ENCODE measurements around the gene MOB2.

Gene MOB2

GRCh38 chr11:1504138-1504537, 17.6 kb upstream of the MOB2 start:
- no peak for DNase-seq (ENCODE audit: low read depth, low spot score)

DNA sequence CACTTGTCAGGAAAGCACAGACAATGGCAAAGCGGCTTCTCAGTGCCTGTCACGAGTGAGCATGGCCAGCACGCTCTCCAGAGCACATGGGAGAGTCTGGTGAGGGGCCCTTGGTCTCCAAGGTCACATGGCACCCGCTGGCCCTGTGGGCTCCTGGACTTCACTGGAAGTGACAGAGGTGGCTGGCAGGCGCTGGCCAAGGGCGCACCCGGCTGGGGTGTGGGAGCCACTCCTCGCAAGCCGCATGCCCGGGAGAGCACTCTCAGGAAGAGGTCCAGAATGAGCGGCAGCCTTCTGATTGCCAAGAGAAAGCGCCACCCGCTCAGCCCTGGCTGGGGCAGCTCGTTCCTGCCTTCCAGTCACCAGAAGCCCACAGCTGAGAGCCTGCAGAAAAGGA, 17.1 kb upstream of the MOB2 start:
- no peak for DNase-seq (ENCODE audit: low read depth, low spot score)

DNA sequence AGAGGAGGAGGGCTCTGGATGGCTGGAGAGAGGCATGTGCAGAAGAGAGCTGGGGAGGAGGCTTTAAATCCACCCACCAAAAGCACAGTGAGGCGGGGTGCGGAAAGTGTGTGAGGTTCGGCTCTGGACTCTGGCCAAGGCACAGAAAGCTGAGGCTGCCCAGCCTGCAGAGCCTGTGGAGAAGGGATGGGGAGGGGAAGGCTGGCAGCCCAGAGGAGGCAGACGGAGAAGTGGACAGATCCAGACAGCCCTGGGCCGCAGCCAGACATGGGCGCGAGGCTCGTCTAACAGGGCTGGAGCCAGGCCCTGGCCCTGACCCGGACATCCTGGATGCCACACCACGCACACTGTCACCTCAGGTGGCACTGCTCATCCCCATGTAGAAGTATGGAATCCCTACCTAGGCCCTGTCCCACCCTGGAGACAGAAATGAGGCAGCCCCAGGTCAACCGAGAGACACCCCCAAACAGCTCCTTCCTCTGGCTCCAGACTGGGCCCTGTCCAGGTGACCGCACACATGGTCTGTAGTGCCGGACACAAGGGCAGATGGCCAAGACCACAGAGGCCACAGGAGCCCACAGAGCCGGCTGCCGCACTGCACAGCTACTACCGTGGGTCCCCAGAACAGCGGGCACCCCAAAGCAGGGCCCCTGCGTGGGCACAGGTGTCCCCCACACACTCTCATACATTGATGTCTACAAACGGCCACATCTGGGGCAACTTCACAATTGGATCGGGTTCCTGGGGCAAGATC, 16.6 kb upstream of the MOB2 start:
- no peak for DNase-seq (ENCODE audit: low read depth, low spot score)

DNA sequence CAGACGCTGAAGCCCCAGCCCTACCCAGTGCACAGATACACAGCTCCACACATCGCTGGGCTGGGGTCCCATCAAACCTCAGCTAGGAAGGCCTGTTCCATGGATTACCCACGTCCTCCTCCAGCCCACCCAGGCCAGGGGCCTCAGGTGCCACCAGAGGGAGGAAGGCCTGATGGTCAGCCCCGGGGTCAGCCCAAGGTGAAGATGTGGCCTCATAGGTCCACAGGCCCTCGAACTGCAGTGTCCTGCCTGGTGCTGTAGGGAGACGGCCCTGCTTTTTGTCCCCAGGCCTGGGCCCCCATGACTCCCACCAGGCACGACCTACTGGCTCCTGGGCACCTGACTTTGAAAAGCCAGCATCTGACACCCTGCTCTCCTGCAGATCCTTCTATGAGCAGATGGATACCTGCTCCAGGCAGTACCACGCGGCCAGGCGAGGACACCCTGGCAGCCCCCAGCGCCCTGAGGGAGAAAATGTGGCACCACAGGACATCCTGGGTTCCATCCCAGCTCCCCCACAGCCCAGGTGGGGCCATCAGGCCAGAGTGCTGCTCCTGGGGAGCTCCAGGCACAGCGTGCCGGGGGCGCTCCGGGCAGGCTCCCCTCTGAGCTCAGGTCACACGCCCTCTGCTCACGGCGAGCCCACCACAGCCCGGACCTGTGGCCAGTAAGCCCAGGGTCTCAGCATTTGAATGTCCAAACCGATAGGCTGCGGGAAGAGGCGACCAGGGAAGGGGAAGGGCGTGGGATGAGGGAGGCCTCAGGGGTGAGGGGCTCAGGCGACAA, 15.8 kb upstream of the MOB2 start:
- no peak for DNase-seq (ENCODE audit: low read depth, low spot score)

- no peak for DNase-seq (ENCODE audit: low read depth, low spot score)
Measured at GRCh38 chr11:1501421-1502167, 15.0 kb upstream of the MOB2 start.

DNA sequence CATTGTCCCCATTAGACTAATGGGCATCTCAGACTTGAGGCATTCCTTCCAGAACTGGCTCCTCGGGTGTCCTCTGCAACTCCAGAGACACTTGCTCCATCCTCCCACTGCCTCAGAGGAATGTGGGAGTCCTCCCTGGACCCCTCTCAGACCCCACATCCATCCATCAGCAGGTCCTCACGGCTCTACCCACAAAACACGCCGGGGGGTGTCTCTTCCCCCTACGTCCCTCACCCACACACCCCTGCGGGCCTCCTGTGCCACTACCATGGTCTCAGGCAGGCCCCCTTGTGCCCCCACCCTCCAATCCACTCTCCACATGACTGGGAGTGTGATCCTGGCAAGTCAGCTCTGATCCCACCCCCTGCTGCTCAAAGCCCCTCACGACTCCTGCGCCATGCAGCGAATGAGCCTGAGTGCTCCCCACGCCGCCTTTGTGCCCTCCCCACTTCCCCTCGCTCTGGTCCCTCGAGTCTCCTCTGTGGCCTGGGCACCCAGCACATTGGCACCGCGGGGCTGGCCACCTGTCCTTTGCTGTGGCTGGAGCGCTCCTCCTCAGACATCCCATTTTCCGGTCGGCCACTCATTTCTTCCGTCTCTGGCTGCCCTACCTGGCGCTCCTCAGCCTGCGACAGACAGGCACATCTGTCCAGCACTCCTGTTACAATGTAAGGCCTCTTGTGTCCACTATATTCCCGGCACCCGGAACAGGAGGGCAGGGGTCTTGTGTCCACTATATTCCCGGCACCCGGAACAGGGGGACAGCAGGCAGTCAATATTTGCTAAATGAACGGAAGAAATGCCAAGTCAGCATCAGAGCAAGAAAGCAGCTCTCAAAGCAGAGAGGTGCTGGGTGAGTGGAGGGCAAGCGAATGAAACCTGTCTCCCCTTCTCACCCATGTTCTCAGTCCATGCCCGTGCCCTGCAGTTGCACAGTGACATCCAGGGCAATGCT, 14.2 kb upstream of the MOB2 start:
- no peak for DNase-seq (ENCODE audit: low read depth, low spot score)

- no peak for DNase-seq (ENCODE audit: low read depth, low spot score)
Measured at GRCh38 chr11:1499899-1500298, 13.3 kb upstream of the MOB2 start.

DNA sequence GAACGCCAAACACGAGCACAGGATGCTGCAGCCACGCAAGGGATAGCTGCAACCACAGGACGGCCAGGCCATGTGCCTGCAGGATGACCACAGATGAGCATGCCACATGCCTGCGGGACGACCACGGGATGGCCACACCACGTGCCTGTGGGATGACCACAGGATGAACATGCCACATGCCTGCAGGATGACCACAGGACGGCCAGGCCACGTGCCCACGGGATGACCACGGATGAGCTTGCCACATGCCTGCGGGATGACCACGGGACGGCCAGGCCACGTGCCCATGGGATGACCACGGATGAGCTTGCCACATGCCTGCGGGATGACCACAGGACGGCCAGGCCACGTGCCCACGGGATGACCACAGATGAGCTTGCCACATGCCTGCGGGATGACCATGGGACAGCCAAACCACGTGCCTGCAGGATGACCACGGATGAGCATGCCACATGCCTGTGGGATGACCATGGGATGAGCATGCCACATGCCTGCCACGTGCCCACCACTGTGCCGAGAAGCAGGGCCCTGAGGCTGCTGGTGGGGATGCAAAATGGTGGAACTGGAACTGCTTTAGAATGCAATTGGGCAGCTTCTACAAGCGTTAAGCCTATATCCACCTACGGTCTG, 12.8 kb upstream of the MOB2 start:
- no peak for DNase-seq (ENCODE audit: low read depth, low spot score)

DNA sequence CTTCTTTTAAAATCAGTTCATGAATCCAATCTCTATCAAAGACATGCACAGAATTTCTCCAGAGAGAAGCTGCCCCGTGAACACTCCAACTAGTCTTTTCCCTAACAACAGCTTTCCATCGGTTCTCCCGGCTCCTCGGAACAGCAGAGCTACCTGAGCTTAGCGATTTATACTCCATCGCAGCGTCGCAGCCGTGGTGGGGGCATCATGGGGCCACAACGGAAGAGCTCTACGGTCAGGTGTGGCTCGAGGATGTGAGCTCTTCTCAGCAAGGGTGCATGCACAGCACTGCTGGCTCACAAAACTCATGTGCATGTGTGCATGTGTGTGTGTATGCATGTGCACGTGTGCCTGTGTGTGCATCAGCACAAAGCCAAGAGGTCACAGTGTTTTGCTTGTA, 11.7 kb upstream of the MOB2 start:
- no peak for DNase-seq (ENCODE audit: low read depth, low spot score)

- no peak for DNase-seq (ENCODE audit: low read depth, low spot score)
Measured at GRCh38 chr11:1497600-1497999, 11.0 kb upstream of the MOB2 start.

- no peak for DNase-seq (ENCODE audit: low read depth, low spot score)
Measured at GRCh38 chr11:1496761-1497095, 10.1 kb upstream of the MOB2 start.

DNA sequence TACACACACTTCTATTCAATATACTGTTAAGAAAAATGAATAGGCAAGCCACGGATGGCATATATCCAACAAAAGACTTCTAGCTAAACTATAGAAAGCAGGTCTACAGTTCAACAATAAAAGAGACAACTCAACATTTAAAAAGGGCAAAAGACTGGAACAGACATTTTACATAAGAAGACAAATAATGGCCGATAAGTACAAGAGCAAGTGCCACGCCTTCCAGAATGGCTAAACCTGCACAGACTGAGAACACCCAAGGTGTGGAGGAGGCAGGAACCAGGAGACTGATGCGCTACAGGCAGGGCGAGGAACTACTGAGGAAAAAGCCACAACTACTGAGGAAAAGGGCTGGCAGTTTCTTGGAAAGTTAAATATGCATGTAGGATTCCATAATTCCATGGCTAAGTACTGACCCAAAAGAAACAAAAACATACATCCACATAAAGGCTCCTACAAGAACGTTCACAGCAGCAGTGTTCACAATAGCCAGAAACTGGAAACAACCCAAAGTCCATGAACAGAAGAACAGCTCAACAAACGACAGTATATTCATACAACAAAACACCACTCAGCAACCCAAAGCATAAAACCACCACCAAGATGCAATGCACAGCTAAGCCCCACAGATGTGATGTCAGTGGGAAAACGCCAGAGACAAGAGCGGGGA, 9.6 kb upstream of the MOB2 start:
- DNase-seq (ENCODE audit: low read depth, low spot score): no peak

DNA sequence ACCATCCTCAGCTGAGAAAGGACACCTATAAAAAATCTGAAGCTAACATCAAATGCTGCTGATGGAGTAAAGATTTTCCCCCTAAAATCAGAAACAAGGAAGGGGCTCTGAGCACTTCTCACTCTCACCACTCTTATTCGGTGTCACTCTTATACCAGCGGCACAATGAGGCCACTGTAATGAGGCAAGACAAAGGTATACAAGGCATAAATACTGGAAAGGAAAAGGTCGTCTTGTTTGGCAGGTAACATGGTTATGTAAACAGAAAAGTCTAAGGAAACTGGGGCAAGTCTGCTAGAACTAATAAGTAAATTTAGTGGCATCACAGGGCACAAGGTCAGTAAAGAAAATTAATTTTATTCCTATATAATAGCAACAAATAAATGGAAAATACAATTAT, 8.1 kb upstream of the MOB2 start:
- DNase-seq (ENCODE audit: low read depth, low spot score): no peak

DNA sequence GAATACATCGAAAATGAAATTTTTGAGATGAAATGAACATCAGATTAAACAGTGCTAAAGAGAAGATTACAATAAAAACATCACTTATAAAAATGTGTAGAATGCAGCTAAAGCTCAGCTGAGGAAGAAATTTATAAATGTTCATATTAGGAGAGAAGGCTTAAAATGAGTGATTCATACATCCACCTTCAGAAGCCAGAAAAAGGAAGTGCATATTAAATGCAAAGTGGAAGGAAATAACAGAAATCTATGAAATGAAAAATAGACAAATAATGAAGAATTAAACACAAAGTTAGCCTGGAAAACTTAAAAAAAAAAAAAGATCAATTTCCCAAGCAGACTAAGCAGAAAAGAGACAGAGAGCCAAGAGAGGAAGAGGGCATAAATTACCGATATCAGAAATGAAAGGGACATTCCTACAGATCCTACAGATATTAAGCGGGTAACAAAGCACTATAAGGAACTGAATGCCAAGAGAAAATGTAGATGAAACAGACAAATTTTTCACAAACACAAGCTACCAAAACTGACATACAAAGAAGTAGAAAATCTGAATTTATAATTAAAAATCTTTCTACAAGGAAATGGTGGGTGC, 7.2 kb upstream of the MOB2 start:
- DNase-seq (ENCODE audit: low read depth, low spot score): no peak

- DNase-seq (ENCODE audit: low read depth, low spot score): no peak
Measured at GRCh38 chr11:1491379-1491778, 4.8 kb upstream of the MOB2 start.

DNA sequence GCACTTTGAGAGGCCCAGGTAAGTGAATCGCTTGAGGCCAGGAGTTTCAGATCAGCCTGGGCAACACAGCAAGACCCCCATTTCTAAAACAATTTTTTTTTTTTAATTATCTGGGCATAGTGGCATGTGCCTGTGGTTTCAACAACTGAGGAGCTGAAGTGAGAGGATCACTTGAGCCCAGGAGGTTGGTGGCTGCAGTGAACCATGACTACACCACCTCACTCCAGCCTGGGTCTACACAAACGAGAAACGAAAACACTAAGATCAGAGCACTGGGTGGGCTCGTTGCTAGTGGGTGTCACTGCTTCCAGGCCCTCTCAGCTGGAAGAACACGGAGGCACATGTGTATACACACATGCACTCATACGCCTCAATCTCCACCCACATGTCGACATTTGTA, 4.1 kb upstream of the MOB2 start:
- DNase-seq (ENCODE audit: low read depth, low spot score): no peak

DNA sequence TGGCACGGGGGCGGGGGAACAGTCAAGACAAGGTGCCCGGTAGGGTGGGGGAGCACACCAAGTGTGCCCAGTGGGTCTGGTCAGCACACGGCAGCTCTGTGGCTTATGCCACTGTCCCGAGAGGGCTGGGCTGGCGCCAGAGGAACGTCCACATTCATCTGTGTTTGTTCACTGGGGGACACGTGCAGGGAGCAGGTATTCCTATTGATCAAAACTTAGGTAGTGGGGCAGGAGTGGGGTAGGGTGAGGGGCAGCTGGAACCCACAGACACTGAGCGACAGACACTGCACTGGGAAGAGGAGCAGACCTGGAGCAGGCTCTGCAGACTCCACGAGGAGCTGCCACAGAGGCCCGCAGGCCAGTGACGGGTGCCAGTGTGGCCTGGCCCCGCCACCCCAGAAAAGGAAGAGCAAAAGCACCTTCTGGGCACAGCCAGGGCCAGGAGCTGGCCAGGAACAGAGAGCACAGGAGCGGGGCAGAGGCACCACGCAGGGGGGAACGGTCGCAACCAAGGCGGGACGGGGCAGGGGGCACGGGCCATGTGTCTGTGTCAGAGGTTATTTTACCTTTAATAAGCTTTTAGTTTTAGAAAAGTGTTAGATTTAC, 2.1 kb upstream of the MOB2 start:
- DNase-seq (ENCODE audit: low read depth, low spot score): no peak

DNA sequence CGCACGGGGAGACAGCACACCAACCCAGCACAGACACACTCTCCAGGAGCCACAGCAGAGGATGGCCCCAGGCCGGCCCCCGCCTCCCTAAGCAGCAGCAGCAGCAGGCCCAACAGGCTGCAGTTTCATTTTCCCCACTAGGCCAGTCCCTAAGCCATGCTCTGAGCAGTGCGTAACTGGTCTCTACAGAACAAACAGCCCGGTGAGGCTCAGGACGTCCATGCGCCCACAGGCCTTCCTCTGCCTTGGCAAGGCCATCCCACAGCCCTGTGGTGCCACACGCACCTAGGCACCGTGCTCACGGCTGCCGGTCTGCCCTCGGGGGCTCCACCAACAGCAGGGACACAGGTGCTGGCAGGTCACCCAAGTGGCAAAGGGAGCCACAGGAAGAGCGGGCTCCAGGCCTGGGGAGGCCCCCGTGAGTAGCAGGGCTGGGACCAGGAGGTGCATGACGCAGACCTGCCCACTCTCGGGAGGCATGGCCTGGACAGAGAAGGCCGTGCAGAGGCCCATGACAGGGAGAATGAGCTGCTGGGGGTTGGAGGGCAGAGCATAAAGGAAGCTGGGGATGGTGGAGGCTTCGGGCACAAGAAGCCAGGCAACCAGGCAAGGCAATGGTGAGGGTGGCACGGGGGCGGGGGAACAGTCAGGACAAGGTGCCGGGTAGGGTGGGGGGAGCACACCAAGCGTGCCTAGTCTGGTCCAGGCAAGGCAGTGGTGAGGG, 1.4 kb upstream of the MOB2 start:
- no peak for DNase-seq (ENCODE audit: low read depth, low spot score)
